ENCODE data around the gene NKG7. TPM values are rescaled to one million over a fixed set of nuclear protein-coding genes. Genes with fewer than 3 reads are reported as not detected.

The NKG7 gene
- polyA plus RNA-seq, 1 experiment = not detected

GRCh38 chr19:51352783-51353360, 19.6 kb downstream of the NKG7 start:
- H3K27me3 ChIP-seq (ENCODE audit: control insufficient read depth, insufficient read depth, low read length) = no peaks in the 10 kb centered on the region
- ChIA-PET CTCF (interaction anchor here (0.6 kb wide), 1 partner anchor 256 kb away, joined by 3 read pairs; no protein-coding TSS in a partner anchor), POLR2A (no interaction called here)
- no peak overlapping the region for H3K4me3 ChIP-seq (ENCODE audit: low read depth, low read length)
- peaks cover 5% of the 10 kb centered on the region for H3K36me3 ChIP-seq (ENCODE audit: control insufficient read depth, insufficient read depth, low read length)
- no peak for TF ChIP-seq CTCF (IDR thresholded peaks at IDR 0.05; ENCODE audit: insufficient read depth, low read depth, low read length)
- DNase-seq (ENCODE audit: low read depth) = no peak

- ChIA-PET POLR2A (no interaction called here), CTCF (interaction anchor here (1.8 kb wide), 1 partner anchor 10 kb away, joined by 7 read pairs; the partner anchor contains the start of gene VSIG10L)
- no peak for DNase-seq (ENCODE audit: low read depth)
- TF ChIP-seq CTCF (IDR thresholded peaks at IDR 0.05; ENCODE audit: insufficient read depth, low read depth, low read length) = no peak
- H3K27me3 ChIP-seq (ENCODE audit: control insufficient read depth, insufficient read depth, low read length) = no peaks in the 10 kb centered on the region
- peaks cover 13% of the 10 kb centered on the region for H3K36me3 ChIP-seq (ENCODE audit: control insufficient read depth, insufficient read depth, low read length)
- H3K4me3 ChIP-seq (ENCODE audit: low read depth, low read length) = no peak overlapping the region
These were observed 21.0 kb downstream of the NKG7 start for GRCh38 chr19:51351266-51351990.

DNA sequence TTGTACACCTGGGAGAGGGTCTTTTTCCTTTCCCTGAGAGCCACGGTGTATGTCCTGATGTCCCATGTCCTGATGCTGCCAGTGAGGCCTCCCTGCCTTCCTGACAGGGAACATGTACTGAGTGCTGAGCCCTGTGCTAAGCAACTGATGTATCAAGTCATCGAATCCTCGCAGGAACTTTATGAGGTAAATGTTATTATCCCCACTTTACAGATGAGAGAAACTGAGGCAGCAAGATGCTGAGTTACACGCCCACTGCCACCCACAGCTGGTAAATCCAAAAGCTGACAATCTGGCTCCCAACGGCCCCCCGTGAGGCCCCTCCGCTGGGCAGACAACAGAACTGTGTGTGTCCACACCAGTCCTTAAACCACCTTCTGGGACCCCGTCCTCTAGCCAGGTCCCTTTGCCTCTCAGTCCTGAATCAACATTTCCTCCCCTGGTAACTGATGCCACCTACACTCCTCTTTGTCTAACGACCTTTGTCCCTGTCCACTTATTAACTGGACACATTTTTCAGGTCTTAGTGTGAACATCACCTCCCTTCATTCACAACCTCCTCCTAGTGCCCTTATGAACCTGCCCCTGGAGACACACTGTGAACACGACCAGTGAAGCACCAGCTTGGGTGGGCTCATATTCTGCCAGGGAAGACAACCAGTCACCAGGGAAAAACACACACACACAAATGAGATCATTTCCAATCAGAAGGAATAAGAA, 25.1 kb downstream of the NKG7 start:
- H3K4me3 ChIP-seq (ENCODE audit: low read depth, low read length) = no peak overlapping the region
- peaks cover 18% of the 10 kb centered on the region for H3K36me3 ChIP-seq (ENCODE audit: control insufficient read depth, insufficient read depth, low read length)
- no peaks in the 10 kb centered on the region for H3K27me3 ChIP-seq (ENCODE audit: control insufficient read depth, insufficient read depth, low read length)
- POLR2A ChIA-PET = no interaction called here
- TF ChIP-seq CTCF (IDR thresholded peaks at IDR 0.05; ENCODE audit: insufficient read depth, low read depth, low read length) = no peak
- CTCF ChIA-PET = interaction anchor here (1.4 kb wide), 1 partner anchor 11 kb away, joined by 4 read pairs; no protein-coding TSS in a partner anchor
- DNase-seq (ENCODE audit: low read depth) = no peak

- no peaks in the 10 kb centered on the region for H3K27me3 ChIP-seq (ENCODE audit: control insufficient read depth, insufficient read depth, low read length)
- ChIA-PET CTCF (no interaction called here), POLR2A (no interaction called here)
- peaks cover 15% of the 10 kb centered on the region for H3K36me3 ChIP-seq (ENCODE audit: control insufficient read depth, insufficient read depth, low read length)
- no peak overlapping the region for H3K4me3 ChIP-seq (ENCODE audit: low read depth, low read length)
- TF ChIP-seq CTCF (IDR thresholded peaks at IDR 0.05; ENCODE audit: insufficient read depth, low read depth, low read length) = no peak
- no peak for DNase-seq (ENCODE audit: low read depth)
These were observed 25.7 kb downstream of the NKG7 start for GRCh38 chr19:51346742-51347141.

- CTCF ChIA-PET = interaction anchor here (1.4 kb wide), 1 partner anchor 54 kb away, joined by 3 read pairs; no protein-coding TSS in a partner anchor
- Histone ChIP-seq H3K27me3 (ENCODE audit: control insufficient read depth, insufficient read depth, low read length) (no peaks in the 10 kb centered on the region), H3K4me3 (ENCODE audit: low read depth, low read length) (no peak overlapping the region), H3K36me3 (ENCODE audit: control insufficient read depth, insufficient read depth, low read length) (peaks cover 15% of the 10 kb centered on the region)
- no peak for TF ChIP-seq CTCF (IDR thresholded peaks at IDR 0.05; ENCODE audit: insufficient read depth, low read depth, low read length)
- no peak for DNase-seq (ENCODE audit: low read depth)
- POLR2A ChIA-PET = no interaction called here
These were observed 27.3 kb downstream of the NKG7 start for GRCh38 chr19:51345076-51345620.

Data from BJ (cell line).